HK-2 (cell line): ENCODE data around the gene PPP1R18.
"Not testable (repeated sequence)": the region's sequence is repeated elsewhere in the genome, so short reads cannot be mapped to it uniquely, and the experiment has no call there.

ENCODE experiments used
- DNase-seq: peaks from one replicate; pipeline ENCODE4 v3.0.0-alpha.2; 2018; ENCODE audit not compliant: unreplicated experiment

Gene PPP1R18

DNA sequence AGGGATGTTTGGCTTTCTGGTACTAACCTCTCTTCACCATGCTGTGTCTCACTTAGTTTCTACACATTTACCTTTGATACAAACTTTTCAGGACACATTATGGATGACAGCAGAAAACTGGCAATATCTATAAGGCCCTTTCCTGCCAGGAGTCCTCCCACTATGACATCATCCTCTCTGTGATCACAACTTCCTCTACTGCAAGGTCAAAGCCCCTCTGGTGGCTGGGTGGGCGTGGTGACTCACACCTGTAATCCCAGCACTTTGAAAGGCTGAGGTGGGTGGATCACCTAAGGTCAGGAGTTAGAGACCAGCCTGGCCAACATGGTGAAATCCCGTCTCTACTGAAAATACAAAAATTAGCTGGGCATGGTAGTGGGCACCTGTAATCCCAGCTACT is 20.1 kb downstream of the PPP1R18 start:
- DNase-seq = peak; percentile 31

DNA sequence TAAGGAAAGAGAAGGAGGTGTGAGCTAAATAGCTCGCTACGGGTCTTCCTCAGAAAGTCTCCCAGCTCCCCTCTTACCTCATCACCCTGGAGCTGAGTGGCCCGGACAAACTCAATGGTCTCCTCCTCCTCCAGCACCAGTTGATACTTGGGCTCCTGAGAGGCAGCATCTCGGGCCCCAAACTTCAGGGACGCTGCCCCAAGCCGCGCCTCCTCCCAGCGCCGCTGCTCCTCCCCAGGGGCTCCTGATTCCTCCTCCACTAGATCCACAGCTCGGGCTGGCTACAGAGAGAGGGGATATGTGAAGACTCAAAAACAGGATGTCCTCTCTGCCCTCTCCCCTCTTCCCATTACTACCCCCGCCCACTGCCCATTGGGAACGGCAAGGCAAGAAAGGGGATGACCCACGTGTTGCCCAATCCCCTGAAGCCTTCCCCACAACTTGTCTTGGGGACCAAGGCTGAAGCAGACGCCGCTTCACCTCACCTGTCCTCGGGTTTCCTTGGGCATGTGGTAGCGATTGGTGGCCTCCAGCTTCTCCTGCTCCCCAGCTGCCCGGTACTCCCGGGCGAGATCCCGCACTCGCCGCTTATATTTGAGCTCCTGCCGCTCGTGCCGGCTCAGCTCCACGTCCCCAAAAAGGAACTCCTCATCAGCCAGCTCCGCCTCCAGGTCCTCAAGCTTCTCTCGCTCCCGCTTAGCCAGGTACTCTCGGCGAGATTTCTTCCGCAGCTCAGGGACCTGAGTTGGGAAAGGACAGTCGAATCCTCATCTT is 21.3 kb downstream of the PPP1R18 start:
- DNase-seq = no peak

DNA sequence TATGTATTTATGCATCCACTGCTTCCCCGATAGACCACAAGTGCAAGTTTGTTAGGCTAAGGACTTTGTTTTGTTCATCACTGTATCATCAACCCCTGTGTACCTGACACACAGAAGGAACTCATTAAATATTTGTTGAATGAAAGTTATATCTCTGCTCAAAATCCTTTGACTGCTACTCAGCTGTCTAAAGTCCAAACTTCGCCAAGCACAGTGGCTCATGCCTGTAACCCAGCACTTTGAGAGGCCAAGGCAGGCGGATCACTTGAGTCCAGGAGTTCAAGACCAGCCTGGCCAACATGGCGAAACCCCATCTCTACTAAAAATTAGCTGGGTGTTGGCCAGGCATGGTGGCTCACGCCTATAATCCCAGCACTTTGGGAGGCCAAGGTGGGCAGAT is 28.5 kb downstream of the PPP1R18 start:
- not testable (repeated sequence) for DNase-seq

DNA sequence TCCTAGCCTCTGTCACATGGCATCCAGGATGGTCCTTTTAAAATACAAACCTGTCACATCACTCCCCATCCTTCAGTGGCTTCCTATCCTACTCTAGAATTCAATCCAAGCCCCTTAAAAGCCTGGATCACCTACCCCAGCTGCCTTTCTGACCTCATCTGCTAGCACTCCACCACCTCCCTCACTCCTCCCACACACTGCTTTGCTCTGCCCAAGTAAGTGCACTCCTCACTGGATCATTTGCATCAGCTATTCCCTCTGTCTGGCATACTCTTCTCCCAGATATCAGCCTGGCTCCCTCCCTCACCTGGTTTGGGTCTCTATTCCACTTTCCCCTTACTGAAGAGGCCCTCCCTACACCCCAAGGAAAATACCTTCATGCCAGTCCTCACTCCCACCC is 29.0 kb downstream of the PPP1R18 start:
- DNase-seq = no peak

DNA sequence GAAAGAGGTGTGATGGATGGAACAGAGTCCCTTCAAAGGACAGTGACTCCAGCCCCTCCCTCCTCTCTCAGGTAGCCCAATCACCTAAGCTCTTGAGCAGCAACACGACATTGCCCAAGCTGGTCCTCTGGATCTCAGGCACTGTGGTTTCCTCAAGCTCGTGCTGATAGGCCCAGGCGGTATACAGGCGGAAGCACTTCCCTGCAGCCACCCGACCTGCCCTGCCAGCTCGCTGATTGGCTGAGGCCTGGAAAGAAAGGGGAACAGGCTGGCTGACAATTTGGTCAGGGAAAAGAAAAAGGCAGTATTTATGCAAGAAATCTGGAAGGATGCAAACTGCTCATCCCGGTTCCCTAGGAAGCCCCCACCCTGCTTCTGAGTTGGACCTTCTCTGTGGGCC is 29.9 kb downstream of the PPP1R18 start:
- no peak for DNase-seq

DNA sequence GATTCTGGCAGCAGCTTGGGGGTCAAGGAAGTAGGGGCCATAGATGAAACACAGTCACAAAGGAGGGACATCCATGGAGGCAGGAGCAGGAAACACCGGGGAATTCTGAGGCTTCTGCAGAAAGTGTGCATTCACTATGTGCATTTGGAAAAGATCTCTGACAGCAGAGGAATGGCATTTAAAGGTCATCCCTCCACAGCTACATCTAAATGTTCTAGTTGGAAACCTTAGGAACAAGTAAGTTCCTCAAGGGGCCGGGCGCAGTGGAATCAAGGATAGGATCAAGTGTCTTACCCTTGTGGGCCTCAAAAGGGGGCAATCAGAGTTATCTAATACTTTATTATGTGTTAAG is 30.7 kb downstream of the PPP1R18 start:
- no peak for DNase-seq

DNA sequence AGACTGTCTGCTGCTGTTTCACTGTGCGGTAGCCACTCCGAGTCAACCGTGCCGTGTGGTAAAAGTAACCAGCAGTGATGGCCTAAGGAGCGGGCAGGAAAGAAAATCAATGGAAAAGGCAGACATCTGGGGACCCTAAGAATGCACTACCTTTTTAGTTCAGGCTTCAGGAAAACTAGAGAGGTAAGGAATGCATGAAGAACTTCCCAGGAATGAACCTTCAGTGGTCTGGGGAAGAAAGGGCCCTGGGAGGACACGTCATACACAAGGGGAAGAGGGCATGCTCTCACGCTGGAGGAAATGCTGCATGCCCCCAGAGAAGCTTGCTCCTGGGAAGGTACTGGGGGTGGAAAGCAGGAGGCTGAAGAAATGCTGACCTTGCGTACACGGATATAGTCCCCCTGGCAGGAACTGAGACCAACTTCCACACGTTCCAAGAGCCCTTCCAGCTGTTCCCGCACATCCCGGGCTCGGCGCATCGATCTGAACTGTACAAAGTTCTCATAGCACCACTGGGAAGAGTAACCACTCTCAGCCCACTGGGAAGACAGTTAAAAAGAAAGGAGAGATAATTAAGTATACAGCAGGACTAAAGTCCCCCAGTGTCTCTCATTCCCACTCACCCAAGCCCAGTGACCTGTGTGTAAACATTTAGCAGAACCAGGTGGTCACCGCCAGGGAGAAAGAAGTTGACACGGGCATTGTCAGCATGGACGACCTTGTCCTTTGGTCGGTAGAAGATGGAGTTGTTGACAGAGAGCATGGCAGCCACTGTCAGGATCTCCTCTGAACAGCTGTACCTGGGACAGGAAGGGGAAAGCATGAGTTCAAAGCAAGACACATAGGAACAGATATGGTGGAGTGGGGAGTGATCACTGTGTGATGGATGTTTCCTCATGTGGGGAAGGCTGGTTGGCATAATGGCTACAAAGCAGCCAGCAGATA is 31.4 kb downstream of the PPP1R18 start:
- DNase-seq = no peak

DNA sequence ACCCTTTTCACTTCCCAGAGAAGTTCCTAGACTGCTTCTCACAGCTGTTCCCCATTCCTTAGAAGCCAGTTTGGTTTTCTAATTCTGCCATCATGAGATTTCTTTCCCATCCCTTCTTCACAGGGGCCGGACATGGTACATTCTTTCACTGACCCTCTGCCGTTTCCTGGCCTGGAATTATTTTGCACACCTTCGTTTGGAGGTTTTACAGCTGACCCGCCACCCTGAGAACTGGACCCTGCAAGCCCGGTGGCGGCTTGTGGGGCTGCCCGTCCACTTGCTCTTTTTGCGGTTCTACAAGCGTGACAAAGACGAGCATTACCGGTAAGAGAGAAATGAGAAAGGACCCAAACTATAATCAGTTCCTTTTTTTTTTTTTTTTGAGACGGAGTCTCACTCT is 35.3 kb downstream of the PPP1R18 start:
- no peak for DNase-seq

DNA sequence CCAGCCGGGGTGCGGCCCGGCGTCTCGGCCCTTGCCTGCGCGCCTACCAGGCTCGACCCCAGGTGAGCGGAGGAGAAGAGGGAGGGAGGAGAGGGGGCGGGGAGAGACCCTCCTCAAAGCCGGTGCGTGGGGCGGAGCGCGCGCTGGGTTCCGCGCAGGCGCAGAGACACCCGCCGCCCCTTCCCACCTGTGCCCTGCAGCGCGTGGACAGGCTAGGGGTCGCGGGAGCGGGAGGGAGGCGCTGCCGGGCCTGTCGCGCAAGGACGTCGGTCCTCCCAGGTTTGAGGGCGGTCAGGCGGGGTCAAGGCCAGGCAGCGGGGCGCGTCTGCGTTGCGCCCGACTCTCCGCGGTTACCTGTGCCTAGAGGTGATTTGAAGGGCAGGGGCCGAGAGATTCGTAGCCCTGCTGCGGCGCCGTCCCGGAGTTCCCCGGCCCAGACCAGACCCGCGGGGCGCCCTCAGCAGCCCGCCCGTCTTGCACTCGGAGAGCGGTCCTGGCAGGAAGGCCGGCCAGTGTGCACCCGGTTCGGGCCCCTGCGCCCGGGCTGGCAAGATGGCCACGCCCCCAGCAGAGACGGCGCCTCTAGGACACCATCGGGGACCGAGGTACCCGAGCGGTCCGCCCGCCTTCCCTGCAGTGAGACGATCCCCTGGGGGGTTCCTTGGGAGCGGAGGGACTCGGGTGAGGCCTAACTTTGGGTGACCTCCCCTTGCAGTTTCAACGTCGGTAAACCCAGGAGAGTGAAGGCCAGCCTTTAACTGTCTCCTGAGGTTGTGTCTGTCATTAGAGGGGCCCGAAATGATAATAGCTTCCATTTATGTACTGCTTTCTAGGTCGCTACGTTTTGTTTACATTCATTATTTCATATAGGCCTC is 39.0 kb downstream of the PPP1R18 start:
- DNase-seq = peak; percentile 77

DNA sequence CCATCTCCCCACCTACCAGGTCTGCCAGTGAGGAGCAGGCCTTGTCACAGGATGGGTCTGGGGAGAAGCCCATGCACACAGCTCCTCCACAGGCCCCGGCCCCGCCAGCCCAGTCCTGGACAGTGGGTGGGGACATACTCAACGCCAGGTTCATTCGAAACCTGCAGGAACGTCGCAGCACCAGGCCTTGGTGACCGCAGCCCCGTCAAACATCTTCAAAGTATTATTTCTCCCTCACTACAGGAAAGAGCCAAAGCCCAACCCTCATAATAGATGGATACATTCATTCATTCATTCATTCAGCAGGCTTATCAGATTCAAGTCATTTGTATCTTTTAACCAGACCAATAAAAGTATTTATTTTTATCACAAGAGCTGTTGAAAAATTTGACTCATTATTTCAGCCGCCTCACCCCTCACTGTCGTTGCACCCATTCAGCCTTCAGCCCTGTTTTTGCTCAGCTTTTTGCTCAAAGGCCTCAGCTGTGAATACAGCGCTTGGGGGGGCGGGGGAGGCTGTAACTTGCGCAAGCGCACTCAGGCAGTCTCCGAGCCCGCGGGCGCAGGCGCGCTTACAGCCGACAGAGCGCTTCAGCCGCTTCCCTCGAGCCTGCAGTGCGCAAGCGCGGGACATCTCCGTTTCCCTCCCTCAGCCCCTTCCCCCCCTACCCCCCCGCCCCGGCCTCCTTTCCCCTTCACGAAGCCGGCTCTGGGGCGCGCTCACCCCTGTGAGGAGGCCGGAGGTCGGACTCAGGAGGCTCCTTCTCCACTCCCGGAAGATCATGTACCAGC is 39.8 kb downstream of the PPP1R18 start, which contains the start of gene C6orf136:
TSS of gene C6orf136 (plus strand) at position 684 of the 792 bp plus-strand sequence. CDS start at position 783, 99 bp downstream.
- DNase-seq = peak; percentile 94

DNA sequence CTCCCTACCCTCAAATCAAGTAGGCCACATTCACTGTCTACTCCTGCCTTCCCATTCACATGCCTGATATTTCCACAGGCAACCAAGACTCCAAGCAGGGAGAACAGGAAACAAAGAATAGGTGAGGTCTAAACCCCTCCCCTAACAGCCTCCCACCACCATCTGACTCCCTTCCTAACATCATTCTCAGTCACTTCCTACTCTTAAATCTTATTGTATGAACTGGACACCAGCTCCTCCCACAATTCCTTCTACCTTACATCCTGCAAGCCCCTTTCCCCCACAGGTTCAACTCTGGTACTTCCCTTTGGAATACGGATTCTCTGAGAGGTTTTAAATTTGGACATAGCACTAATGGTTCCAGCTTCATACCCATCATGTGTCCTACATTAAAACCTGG is 40.5 kb downstream of the PPP1R18 start:
- DNase-seq = no peak

DNA sequence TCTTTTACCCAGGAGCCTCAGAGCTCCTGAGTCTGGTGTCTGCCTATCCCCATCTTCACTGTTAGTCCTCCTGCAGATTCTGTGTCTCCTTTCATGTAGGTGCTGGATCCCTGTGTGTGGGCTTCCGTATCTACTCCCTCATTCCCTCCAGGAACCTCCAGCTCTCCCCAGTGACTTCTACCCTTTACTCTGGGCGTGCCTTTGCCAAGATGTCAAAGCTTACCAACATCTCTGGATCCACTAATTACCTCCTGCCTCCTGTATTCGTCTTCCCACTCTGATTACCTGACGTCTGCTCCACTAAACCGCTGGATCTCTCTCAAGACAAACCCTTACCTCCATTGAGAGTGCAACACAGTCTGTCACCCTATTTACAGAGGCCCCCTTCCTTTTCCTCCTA is 41.7 kb downstream of the PPP1R18 start:
- no peak for DNase-seq

DNA sequence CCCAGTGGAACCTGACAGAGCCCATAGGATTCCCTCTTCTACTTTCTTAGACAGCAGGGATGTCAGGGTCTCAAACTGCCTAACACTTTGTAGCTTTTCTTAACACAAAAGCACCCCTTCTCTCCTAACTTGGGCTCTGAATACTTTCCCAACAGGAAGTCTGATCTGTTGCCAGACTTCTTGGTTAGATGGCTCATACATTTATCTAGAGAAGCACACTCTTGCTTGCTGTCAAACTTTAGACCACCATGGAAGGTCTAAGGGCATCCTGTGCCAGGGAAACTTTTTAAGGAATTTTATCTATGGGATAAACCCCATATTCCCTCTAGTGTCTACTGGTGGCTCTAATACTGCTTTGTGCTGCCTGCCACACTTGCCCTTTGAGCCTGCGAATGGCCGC is 42.8 kb downstream of the PPP1R18 start:
- DNase-seq = no peak

DNA sequence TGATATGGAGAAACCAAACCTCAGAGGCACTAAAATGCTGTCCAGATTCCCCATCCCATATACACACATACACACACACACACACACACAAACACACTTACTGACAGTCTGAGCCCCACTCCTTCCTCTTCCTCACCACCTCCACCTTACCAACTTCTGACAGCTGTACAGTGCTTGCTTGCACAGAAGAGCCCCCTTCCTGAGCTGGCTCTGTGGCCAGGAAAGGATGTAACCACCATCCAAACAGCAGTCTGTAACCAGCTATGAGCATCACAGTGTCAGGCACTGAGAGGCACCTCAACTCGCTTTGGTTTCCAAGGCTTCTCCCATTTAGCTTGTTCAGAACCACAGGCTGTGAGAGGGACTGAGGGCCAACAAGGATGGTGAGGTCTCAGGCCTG is 45.4 kb downstream of the PPP1R18 start:
- no peak for DNase-seq

DNA sequence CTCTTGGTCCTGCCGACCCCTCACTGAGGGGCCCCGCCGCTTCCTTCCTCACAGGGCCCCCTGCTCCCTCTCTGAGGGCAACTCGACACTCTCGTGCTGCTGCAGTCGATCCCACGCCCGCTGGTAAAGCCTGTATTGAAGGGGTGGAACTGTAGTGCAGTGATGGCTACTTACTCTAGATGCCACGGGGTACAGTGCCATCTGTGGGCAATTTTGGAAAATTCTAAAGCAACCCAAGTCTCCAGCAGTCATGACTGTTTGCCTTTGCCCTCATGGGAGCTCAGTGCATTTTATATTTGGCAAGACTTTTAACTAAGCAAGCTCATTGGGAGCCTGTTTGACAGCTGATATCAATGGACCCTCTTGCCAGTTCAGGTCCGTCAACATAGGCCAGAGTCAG is 46.0 kb downstream of the PPP1R18 start:
- no peak for DNase-seq

DNA sequence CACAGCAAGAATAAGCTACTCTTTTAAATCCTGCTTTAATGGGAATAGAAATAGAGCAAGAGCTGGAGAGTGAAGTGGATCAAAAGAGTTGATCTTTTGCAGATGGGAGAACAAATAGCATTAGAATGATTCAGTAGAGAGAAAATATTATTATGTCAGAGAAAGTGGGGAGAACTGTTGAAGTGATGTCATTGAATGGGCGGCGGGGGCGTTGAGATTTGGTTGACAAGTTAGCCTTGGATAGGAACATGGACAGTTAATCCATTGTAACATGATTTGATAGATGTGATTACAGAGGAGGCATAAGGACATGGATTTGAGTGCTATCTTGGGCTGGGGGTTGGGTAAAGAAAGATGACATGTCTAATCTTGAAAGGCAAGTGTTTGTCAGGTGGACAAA is 50.6 kb downstream of the PPP1R18 start:
- no peak for DNase-seq

DNA sequence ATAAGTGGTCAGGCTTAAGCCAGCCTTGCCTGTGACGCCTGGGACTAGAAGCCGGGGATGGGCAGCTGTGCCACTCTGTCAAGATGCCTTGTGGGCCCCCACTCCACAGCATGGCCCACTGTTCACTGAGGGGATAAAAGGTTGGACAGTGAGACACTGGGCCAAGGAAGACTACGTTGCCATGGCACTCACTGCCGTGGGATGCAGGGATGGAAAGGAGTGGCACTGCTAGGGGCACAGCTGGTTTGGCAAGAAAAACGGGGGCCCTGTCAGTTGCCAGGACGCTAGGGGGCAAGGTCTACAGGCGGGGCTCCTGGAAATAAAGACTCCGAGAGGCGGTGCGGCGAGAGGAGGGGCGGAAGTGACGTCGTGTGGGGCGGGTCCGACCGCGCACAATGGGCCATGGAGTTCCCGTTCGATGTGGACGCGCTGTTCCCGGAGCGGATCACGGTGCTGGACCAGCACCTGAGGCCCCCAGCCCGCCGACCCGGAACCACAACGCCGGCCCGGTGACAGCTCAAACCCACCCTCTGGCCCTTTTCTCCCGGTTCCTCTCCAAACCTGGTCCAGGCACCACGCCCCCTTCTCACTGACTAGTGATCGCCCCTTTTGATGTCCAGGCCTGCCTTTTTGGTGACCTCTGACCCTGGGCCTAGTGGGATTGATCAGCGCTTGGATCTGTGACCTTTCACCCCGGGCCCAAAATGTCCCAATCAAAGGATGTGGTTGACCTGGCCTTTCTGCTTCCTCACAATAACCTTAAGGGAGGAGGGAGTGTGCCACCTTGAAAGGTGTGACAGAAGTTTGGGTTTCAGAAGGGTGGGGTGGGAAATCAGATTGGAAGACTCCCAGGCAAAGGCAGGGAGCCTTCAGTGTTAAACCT is 59.7 kb downstream of the PPP1R18 start, which contains the start of gene ATAT1:
TSS of gene ATAT1 (plus strand) at position 391 of the 883 bp plus-strand sequence.
- DNase-seq = peak; percentile 81
